ENCODE results near the gene NEK9.
A peak's percentile ranks its signal among the peaks of the same experiment; 100 is the strongest.
"Not testable (repeated sequence)": the region's sequence is repeated elsewhere in the genome, so short reads cannot be mapped to it uniquely, and the experiment has no call there.

NEK9 gene

DNA sequence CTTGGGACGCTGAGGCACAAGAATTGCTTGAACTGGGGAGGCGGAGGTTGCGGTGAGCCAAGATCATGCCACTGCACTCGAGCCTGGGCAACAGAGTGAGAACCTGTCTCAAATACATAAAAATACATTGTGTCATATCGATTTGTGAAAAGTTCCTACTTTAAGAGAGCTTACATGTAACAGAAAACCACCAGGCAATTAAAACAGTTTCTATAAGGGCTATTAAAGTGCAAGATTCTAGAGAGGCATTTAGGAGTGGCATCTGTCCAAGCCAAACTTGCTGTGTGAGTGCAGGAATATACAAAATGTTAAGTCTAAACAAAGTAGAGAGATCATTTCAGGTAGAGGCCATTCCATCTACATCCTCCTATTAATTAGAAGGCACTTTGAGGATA is 1.7 kb upstream of the NEK9 start:
- Histone ChIP-seq H3K9me3 (ENCODE audit: control insufficient read depth, insufficient read depth, low read length) (no peaks in the 10 kb centered on the region), H3K9me2 (replicated peaks; ENCODE audit: control insufficient read depth, low read length) (no peaks in the 10 kb centered on the region), H3K27me3 (ENCODE audit: control insufficient read depth, low read length) (no peaks in the 10 kb centered on the region), H3K27ac (ENCODE audit: low read depth, low read length) (no peak overlapping the region), H3K36me3 (ENCODE audit: control insufficient read depth, low read length) (peaks cover 69% of the 10 kb centered on the region), H3F3A (ENCODE audit: control insufficient read depth, insufficient read depth) (peaks cover 19% of the 10 kb centered on the region), H3K4me3 (ENCODE audit: low read length) (peak overlapping the region; percentile 99), H3K79me2 (ENCODE audit: control insufficient read depth, low read length) (peaks cover 81% of the 10 kb centered on the region), H3K4me1 (ENCODE audit: control insufficient read depth, low read length) (peaks cover 43% of the 10 kb centered on the region), H3K4me2 (ENCODE audit: low read length) (peak overlapping the region; percentile 90), H4K20me1 (ENCODE audit: control insufficient read depth, insufficient read depth, low read depth, low read length) (peaks cover 4% of the 10 kb centered on the region; the same call in 1 of the 2 replicates)
- TF ChIP-seq, protein P1, sequence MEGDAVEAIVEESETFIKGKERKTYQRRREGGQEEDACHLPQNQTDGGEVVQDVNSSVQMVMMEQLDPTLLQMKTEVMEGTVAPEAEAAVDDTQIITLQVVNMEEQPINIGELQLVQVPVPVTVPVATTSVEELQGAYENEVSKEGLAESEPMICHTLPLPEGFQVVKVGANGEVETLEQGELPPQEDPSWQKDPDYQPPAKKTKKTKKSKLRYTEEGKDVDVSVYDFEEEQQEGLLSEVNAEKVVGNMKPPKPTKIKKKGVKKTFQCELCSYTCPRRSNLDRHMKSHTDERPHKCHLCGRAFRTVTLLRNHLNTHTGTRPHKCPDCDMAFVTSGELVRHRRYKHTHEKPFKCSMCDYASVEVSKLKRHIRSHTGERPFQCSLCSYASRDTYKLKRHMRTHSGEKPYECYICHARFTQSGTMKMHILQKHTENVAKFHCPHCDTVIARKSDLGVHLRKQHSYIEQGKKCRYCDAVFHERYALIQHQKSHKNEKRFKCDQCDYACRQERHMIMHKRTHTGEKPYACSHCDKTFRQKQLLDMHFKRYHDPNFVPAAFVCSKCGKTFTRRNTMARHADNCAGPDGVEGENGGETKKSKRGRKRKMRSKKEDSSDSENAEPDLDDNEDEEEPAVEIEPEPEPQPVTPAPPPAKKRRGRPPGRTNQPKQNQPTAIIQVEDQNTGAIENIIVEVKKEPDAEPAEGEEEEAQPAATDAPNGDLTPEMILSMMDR (IDR thresholded peaks at IDR 0.05; ENCODE audit: low read depth, low read length, poor library complexity, severe bottlenecking): no peak
- no peak for TF ChIP-seq EZH2phosphoT487 (IDR thresholded peaks at IDR 0.05; ENCODE audit: borderline replicate concordance, low read length)

DNA sequence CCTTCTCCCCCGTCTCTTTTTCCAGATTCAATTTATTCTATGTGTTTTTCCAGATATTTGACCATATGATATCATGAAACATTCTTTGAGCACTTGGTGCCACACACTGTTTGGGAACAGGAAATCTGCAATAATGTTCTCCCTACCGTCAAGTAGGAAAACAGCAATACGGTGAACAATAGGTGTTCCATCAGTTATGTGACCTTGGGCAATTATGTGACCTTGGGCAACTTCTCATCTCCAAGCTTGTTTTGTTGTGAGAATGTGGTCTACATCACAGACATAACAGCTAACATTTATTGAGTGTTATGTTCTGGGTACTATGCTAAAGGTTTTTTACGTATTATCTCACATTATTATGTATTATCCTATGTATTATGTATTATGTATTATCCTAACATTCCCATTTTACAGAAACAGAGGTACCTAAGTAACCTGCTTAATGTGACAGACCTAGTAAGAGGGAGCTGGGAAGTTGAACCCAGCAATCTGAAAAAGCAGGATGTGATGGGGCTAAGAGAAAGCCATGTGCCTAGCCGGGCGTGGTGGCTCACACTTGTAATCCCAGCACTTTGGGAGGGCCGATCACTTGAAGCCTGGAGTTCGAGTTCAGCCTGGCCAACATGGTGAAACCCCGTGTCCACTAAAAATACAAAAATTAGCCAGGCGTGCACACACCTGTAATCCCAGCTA is 1.2 kb upstream of the NEK9 start:
- Histone ChIP-seq H4K20me1 (ENCODE audit: control insufficient read depth, insufficient read depth, low read depth, low read length) (peaks cover 4% of the 10 kb centered on the region; the same call in 1 of the 2 replicates), H3K9me2 (replicated peaks; ENCODE audit: control insufficient read depth, low read length) (no peaks in the 10 kb centered on the region), H3K4me2 (ENCODE audit: low read length) (peak overlapping the region; percentile 90), H3K4me3 (ENCODE audit: low read length) (peak overlapping the region; percentile 99), H3K4me1 (ENCODE audit: control insufficient read depth, low read length) (peaks cover 43% of the 10 kb centered on the region), H3K79me2 (ENCODE audit: control insufficient read depth, low read length) (peaks cover 77% of the 10 kb centered on the region), H3K36me3 (ENCODE audit: control insufficient read depth, low read length) (peaks cover 65% of the 10 kb centered on the region), H3K9me3 (ENCODE audit: control insufficient read depth, insufficient read depth, low read length) (no peaks in the 10 kb centered on the region), H3F3A (ENCODE audit: control insufficient read depth, insufficient read depth) (peaks cover 19% of the 10 kb centered on the region), H3K27ac (ENCODE audit: low read depth, low read length) (peak overlapping the region; percentile 73), H3K27me3 (ENCODE audit: control insufficient read depth, low read length) (no peaks in the 10 kb centered on the region)
- TF ChIP-seq EZH2phosphoT487 (IDR thresholded peaks at IDR 0.05; ENCODE audit: borderline replicate concordance, low read length): no peak
- TF ChIP-seq, protein P1 (IDR thresholded peaks at IDR 0.05; ENCODE audit: low read depth, low read length, poor library complexity, severe bottlenecking): no peak

DNA sequence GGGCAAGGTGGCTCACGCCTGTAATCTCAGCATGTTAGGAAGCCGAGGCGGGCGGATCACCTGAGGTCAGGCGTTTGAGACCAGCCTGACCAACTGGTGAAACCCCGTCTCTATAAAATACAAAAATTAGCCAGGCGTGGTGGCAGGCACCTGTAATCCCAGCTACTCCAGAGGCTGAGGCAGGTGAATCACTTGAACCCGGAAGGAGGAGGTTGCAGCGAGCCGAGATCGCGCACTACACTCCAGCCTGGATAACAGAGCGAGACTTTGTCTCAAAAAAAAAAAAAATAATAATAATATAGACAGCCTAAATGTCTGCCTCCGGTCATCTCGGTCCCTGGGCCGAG is 599 bp upstream of the NEK9 start:
- H3K27ac ChIP-seq (ENCODE audit: low read depth, low read length): peak overlapping the region; percentile 73
- peak overlapping the region; percentile 90 for H3K4me2 ChIP-seq (ENCODE audit: low read length)
- not testable (repeated sequence) for H3K9me2 ChIP-seq (replicated peaks; ENCODE audit: control insufficient read depth, low read length); H4K20me1 ChIP-seq (ENCODE audit: control insufficient read depth, insufficient read depth, low read depth, low read length); H3K9me3 ChIP-seq (ENCODE audit: control insufficient read depth, insufficient read depth, low read length); H3K27me3 ChIP-seq (ENCODE audit: control insufficient read depth, low read length)
- H3K4me1 ChIP-seq (ENCODE audit: control insufficient read depth, low read length): peaks cover 43% of the 10 kb centered on the region
- peak overlapping the region; percentile 99 for H3K4me3 ChIP-seq (ENCODE audit: low read length)
- H3F3A ChIP-seq (ENCODE audit: control insufficient read depth, insufficient read depth): peaks cover 19% of the 10 kb centered on the region
- H3K79me2 ChIP-seq (ENCODE audit: control insufficient read depth, low read length): peaks cover 72% of the 10 kb centered on the region
- peaks cover 59% of the 10 kb centered on the region for H3K36me3 ChIP-seq (ENCODE audit: control insufficient read depth, low read length)

DNA sequence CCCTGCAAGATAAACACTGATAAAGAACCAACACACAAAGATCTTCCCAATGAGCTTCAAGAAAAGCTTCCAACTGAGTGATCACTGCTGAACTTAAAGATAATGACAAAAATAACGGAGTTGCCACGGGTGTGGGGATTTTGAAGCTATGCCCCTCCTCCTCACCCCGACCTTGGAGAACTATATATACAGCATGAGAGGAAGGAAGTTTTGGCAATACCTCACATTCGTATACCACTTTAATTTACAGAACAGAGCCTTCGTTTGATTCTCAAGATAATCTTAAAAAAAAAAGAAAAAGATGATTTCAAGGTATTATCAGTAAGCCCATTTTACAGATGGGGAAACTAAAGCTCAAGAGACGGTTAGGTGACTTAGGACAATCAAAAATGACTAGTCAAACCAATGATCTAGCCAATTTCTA is 715 bp downstream of the NEK9 start:
- Histone ChIP-seq H4K20me1 (ENCODE audit: control insufficient read depth, insufficient read depth, low read depth, low read length) (peaks cover 4% of the 10 kb centered on the region; the same call in 1 of the 2 replicates), H3K4me3 (ENCODE audit: low read length) (peak overlapping the region; percentile 99), H3K4me2 (ENCODE audit: low read length) (peak overlapping the region; percentile 90), H3K27ac (ENCODE audit: low read depth, low read length) (peak overlapping the region; percentile 73), H3K27me3 (ENCODE audit: control insufficient read depth, low read length) (no peaks in the 10 kb centered on the region), H3K9me3 (ENCODE audit: control insufficient read depth, insufficient read depth, low read length) (no peaks in the 10 kb centered on the region), H3F3A (ENCODE audit: control insufficient read depth, insufficient read depth) (peaks cover 11% of the 10 kb centered on the region), H3K79me2 (ENCODE audit: control insufficient read depth, low read length) (peaks cover 72% of the 10 kb centered on the region), H3K36me3 (ENCODE audit: control insufficient read depth, low read length) (peaks cover 60% of the 10 kb centered on the region), H3K9me2 (replicated peaks; ENCODE audit: control insufficient read depth, low read length) (no peaks in the 10 kb centered on the region), H3K4me1 (ENCODE audit: control insufficient read depth, low read length) (peaks cover 43% of the 10 kb centered on the region)
- TF ChIP-seq EZH2phosphoT487 (IDR thresholded peaks at IDR 0.05; ENCODE audit: borderline replicate concordance, low read length): no peak
- TF ChIP-seq, protein P1 (IDR thresholded peaks at IDR 0.05; ENCODE audit: low read depth, low read length, poor library complexity, severe bottlenecking): no peak

Data from DOHH2 (cell line).